HG02938 (cell line): ENCODE measurements around the gene MARK3.
"Not testable (repeated sequence)": the region's sequence is repeated elsewhere in the genome, so short reads cannot be mapped to it uniquely, and the experiment has no call there.

Experiments
- ATAC-seq: cut with Tn5 transposase; IDR thresholded peaks from one replicate; pipeline ENCODE4 v1.9.1; 2021; ENCODE audit warnings: mild to moderate bottlenecking, moderate library complexity; ENCODE audit not compliant: unreplicated experiment

Gene MARK3

GRCh38 chr14:103385152-103385928 is at the start of gene MARK3:
TSS of gene MARK3 (plus strand) at chr14:103385415. CDS start at chr14:103386030, 615 bp downstream.
- ATAC-seq, result peak; percentile 90

- ATAC-seq, result no peak
Observed at GRCh38 chr14:103336191-103336590, 49.0 kb upstream of the MARK3 start.

- ATAC-seq, result no peak
Observed at GRCh38 chr14:103337794-103338193, 47.4 kb upstream of the MARK3 start.

- ATAC-seq, result no peak
Observed at GRCh38 chr14:103339561-103339960, 45.7 kb upstream of the MARK3 start.

GRCh38 chr14:103340480-103341212 is 44.6 kb upstream of the MARK3 start:
- ATAC-seq, result no peak

- ATAC-seq, result no peak
Observed at GRCh38 chr14:103341250-103342129, 43.7 kb upstream of the MARK3 start.

GRCh38 chr14:103343164-103343879 is 41.9 kb upstream of the MARK3 start:
- no peak for ATAC-seq

- no peak for ATAC-seq
Observed at GRCh38 chr14:103343905-103344797, 41.1 kb upstream of the MARK3 start.

- ATAC-seq, result no peak
Observed at GRCh38 chr14:103346286-103346685, 38.9 kb upstream of the MARK3 start.

- no peak for ATAC-seq
Observed at GRCh38 chr14:103347091-103347815, 38.0 kb upstream of the MARK3 start.

GRCh38 chr14:103348154-103348553 is 37.1 kb upstream of the MARK3 start:
- ATAC-seq, result no peak

GRCh38 chr14:103349982-103350381 is 35.2 kb upstream of the MARK3 start:
- ATAC-seq, result no peak

- no peak for ATAC-seq
Observed at GRCh38 chr14:103353362-103353761, 31.9 kb upstream of the MARK3 start.

GRCh38 chr14:103354141-103354540 is 31.1 kb upstream of the MARK3 start:
- no peak for ATAC-seq

- ATAC-seq, result no peak
Observed at GRCh38 chr14:103356024-103356682, 29.1 kb upstream of the MARK3 start.

GRCh38 chr14:103357552-103357951 is 27.7 kb upstream of the MARK3 start:
- not testable (repeated sequence) for ATAC-seq

- no peak for ATAC-seq
Observed at GRCh38 chr14:103360548-103360947, 24.7 kb upstream of the MARK3 start.

- no peak for ATAC-seq
Observed at GRCh38 chr14:103361867-103362266, 23.3 kb upstream of the MARK3 start.
